KOPT-K1 (cell line): ENCODE data around the gene CGB5.
A peak's percentile ranks its signal among the peaks of the same experiment; 100 is the strongest.
"Not testable (repeated sequence)": the region's sequence is repeated elsewhere in the genome, so short reads cannot be mapped to it uniquely, and the experiment has no call there.

Experiments
- H3K27ac ChIP-seq: fragments of 200-600 bp; sonication (generic); 2 replicates; pipeline ENCODE4 v1.5.1; 2016; ENCODE audit warnings: antibody characterized with exemption, mild to moderate bottlenecking, low read depth, low read length; ENCODE audit not compliant: poor library complexity, severe bottlenecking
- H3K36me3 ChIP-seq: fragments of 200-600 bp; sonication (generic); 2 replicates; pipeline ENCODE4 v1.5.1; 2017; ENCODE audit warnings: antibody characterized with exemption, mild to moderate bottlenecking, low read length, moderate library complexity; ENCODE audit not compliant: insufficient read depth
- H3K9me3 ChIP-seq: fragments of 200-600 bp; sonication (generic); 2 replicates; pipeline ENCODE4 v1.5.1; 2017; ENCODE audit warnings: antibody characterized with exemption, low read length, mild to moderate bottlenecking; ENCODE audit not compliant: insufficient read depth, poor library complexity, severe bottlenecking

The CGB5 gene

DNA sequence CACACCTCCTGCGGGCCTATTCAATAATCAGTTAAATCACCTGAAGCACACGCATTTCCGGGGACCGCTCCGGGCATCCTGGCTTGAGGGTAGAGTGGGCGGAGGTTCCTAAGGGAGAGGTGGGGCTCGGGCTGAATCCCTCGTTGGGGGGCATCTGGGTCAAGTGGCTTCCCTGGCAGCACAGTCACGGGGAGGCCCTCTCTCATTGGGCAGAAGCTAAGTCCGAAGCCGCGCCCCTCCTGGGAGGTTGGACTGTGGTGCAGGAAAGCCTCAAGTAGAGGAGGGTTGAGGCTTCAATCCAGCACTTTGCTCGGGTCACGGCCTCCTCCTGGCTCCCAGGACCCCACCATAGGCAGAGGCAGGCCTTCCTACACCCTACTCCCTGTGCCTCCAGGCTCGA lies at the start of gene CGB5:
TSS of gene CGB5 (plus strand) at position 301 of the 400 bp plus-strand sequence. CDS start 362 bp downstream, outside the sequence.
- H3K9me3 ChIP-seq, H3K36me3 ChIP-seq, H3K27ac ChIP-seq: not testable (repeated sequence)

DNA sequence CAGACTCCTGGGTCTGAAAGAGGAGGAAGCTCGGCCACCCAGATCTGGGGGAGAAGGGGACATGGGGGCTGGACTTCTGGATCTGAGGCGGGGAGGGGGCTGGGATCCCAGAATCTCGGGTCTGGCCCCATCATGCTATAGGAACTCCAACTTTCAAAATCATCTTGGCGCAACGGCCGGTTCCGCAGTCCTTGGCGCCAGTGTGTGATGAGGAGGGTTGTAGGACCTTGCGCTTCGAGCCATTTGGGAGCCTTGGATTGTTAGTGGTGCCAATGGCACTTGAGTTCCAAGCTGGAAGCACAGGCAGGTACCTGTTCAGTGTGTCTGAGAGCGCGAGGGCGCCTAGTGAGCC lies 49.6 kb upstream of the CGB5 start:
- Histone ChIP-seq H3K36me3 (peaks cover 12% of the 10 kb centered on the region; the same call in 1 of the 2 replicates), H3K9me3 (no peaks in the 10 kb centered on the region), H3K27ac (peak overlapping the region; percentile 89)

DNA sequence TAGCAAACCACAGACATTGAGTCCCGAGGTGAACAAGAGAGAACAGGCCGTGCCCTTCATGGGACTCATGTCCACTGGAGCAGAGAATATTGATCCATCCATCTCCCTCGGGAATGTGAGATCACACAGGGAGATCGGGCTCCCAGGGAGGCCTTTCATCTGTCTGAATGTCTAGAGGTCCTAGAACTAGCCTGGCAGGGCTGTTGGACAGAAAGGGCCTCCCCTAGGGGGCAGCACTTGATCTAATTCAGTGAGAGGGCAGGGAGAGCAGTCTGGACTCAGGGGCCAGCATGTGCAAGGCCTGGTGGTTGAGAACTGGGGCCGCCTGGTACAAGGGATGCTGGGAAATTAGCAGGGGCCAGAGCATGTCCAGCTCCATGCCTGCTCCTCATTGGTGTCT lies 45.7 kb upstream of the CGB5 start:
- Histone ChIP-seq H3K36me3 (peaks cover 28% of the 10 kb centered on the region), H3K9me3 (no peaks in the 10 kb centered on the region), H3K27ac (no peak overlapping the region)

DNA sequence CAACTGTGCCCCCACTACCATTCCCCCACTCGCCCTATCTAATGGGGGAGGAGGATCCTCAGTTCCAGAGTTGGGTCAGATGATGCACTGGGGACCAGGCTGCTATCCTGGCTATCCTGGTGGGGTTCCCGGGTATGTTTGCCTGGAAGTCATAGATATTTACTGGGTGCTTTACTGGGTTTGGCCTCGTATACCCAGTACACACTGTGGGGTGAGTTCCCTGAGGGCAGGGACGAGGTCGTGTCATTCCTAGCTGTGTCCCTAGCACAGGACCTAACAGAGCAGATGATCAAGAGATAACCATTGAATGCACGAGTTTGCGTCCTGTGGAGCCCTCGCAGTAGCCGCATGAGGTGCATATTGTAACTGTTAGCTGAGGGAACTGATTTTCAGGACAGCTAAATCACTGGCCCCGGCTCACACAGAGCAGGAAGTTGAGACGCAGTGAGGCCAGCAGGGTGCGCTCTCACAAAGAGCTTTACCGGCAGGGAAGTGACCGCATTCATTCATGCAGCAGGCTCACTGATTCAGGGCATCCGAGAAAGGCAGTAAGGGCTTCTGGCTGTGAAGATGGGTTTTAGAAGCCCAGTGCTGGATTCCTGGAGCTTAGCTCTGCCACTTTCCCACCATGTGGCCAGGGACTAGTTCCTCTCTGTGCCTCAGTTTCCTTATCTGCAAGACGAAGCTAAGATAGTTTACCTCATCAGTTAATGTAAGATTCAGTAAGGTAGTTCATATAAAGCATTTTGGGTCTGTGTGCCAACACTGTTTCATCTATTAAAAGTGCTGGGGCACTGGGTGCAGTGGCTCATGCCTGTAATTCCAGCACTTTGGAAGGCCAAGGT lies 43.9 kb upstream of the CGB5 start:
- Histone ChIP-seq H3K27ac (no peak overlapping the region), H3K36me3 (peaks cover 46% of the 10 kb centered on the region), H3K9me3 (no peaks in the 10 kb centered on the region)

DNA sequence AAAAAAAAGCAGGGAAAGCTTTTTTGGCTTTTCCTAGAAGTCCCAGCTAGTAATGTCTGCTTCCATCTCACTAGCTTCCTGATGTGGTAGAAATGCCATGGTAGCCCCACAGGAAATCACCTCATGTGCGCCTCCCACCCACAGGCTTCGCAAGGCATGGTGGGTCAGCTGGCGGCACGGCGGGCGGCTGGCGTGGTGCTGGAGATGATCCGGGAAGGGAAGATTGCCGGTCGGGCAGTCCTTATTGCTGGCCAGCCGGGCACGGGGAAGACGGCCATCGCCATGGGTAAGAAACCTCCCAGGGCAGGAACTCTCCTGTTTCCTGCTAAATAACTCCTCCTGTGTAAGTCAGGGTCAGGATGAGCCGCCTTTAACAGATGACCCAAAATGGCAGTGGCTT lies 39.5 kb upstream of the CGB5 start:
- peaks cover 73% of the 10 kb centered on the region for H3K36me3 ChIP-seq
- H3K27ac ChIP-seq, result no peak overlapping the region
- no peaks in the 10 kb centered on the region for H3K9me3 ChIP-seq

DNA sequence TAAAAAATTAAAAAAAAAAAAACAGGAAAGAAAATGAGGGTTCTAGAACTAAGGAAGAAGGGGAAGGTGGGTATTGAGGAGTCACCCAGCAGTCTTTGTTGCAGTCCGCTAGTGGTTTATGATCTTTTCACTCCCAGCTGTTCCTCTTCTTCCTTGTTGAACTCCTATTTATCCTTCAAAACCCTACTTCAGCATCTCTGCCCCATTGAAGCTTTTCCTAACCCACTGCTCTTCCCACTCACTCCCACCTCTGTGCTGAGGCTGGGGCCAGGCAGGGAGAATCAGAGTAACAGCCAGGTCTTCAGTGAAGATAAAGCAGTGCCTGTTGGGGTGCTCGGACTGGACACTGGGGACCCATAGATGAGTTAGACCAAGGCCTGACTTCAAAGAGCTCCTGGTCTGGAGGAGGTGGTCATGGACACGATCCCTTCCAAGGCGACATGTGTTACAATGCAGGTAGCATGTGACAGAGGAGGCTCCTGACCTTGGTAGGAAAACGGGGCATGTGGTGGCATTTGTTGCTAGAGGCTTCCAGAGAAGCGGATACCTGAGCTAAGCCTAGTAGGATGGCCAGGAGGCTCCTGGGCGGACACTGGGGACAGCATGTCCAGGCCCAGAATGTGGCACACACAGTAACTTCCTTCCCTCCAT lies 38.6 kb upstream of the CGB5 start:
- H3K9me3 ChIP-seq, result no peaks in the 10 kb centered on the region
- H3K36me3 ChIP-seq, result peaks cover 73% of the 10 kb centered on the region
- H3K27ac ChIP-seq, result no peak overlapping the region

DNA sequence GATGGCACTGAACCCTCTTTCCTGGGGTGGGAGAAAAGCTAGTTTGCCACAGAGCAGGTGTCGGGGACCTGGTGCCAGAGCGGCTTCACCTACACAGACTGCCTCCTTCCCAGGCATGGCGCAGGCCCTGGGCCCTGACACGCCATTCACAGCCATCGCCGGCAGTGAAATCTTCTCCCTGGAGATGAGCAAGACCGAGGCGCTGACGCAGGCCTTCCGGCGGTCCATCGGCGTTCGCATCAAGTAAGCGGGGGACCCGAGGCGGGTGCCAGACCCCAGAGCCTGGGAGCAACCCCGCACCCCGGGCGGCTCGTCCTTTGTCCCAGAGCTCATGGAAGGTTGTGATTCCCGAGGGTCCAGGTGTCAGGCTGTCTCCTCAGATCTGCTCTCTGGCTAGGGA lies 36.7 kb upstream of the CGB5 start:
- no peak overlapping the region for H3K27ac ChIP-seq
- peaks cover 87% of the 10 kb centered on the region for H3K36me3 ChIP-seq
- H3K9me3 ChIP-seq, result no peaks in the 10 kb centered on the region

DNA sequence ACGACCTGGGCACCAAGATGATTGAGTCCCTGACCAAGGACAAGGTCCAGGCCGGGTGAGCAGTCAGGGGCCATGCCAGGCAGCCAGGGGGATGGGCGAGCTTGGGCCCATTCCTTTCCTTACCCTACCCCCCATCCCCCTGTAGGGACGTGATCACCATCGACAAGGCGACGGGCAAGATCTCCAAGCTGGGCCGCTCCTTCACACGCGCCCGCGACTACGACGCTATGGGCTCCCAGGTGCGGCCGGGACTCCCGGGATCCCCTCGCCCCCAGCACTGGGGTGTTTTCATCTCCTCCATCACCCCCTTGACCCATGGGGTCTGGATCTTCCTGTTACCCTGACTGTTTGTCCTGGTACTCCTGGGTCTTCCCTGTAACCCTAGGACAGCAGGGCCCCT lies 33.8 kb upstream of the CGB5 start:
- Histone ChIP-seq H3K36me3 (peaks cover 87% of the 10 kb centered on the region), H3K27ac (no peak overlapping the region), H3K9me3 (no peaks in the 10 kb centered on the region)

DNA sequence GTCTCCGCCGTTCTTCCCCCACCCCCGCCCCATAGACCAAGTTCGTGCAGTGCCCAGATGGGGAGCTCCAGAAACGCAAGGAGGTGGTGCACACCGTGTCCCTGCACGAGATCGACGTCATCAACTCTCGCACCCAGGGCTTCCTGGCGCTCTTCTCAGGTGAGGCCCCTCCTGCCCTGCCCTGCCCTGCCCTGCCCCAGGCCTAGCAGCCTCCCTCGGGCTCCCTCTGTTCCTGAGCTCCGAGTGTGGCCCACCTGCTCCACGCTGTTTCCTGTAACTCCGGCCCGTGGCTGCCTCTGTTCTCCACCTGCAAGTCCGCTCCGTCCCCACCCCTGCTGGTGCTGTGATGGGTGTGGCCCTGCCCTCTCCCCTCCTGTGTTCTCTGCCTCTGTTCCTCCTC lies 33.2 kb upstream of the CGB5 start:
- Histone ChIP-seq H3K27ac (no peak overlapping the region), H3K9me3 (no peaks in the 10 kb centered on the region), H3K36me3 (peaks cover 87% of the 10 kb centered on the region)

DNA sequence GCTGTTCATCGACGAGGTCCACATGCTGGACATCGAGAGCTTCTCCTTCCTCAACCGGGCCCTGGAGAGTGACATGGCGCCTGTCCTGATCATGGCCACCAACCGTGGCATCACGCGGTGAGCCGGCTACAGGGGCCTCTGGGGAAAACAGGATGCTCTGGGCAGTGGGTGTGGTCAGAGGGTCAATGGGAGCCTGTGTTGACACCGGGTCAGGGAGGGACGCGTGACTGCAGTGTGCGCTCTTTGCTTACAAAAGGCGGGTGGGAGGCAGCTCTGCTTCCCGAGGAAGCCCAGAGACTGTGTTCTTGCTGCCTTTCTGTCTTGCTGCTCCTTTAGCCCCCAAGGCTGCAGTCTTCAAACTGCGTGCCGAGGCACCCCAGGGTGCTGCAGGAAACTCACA lies 32.5 kb upstream of the CGB5 start:
- Histone ChIP-seq H3K27ac (no peak overlapping the region), H3K9me3 (no peaks in the 10 kb centered on the region), H3K36me3 (peaks cover 87% of the 10 kb centered on the region)

DNA sequence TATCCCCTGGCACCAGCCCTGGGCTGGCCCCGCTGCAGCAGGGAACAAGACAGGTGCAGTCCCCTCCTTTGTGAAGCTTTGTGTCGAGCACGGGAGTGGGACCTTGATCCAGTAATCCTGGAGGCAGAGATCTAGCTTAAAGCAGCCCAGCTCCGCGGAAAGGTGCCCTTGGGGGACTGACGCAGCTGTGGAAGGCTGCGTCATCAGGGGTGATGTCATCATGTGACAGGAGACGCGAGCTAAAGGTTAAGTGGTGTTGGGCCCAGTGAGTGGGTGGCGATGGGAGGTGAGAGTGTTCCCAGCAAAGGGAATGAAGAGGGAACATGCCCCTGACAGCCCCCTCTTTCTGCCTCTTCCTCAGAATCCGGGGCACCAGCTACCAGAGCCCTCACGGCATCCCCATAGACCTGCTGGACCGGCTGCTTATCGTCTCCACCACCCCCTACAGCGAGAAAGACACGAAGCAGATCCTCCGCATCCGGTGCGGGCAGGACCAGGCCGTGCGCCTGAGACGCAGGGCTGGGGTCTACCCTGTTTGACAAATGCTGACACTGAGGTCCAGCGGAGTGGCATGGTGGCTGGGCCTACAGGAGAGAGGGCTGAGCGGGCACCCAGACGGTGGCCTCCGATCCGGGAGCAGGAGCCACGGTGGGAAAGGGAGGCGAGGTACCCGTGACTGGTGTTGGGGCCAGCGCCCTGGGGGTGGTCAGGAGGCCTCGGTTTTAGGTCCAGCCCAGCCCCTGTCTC lies 29.4 kb upstream of the CGB5 start:
- no peak overlapping the region for H3K27ac ChIP-seq
- H3K9me3 ChIP-seq, result no peaks in the 10 kb centered on the region
- peaks cover 80% of the 10 kb centered on the region for H3K36me3 ChIP-seq

DNA sequence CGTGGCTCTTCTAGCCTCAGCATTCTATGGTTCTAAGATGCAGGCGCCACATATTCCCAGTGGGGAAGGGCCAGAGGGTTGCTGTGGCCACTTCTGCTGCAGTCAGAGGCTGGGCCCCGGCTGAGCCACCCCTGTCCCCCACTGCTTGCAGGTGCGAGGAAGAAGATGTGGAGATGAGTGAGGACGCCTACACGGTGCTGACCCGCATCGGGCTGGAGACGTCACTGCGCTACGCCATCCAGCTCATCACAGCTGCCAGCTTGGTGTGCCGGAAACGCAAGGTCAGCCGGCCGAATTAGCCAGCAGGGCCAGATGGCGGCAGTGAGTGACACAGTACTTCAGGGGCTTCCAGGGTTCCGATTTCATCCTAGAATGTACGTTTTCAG lies 28.8 kb upstream of the CGB5 start:
- Histone ChIP-seq H3K36me3 (peaks cover 74% of the 10 kb centered on the region), H3K9me3 (no peaks in the 10 kb centered on the region), H3K27ac (no peak overlapping the region)

DNA sequence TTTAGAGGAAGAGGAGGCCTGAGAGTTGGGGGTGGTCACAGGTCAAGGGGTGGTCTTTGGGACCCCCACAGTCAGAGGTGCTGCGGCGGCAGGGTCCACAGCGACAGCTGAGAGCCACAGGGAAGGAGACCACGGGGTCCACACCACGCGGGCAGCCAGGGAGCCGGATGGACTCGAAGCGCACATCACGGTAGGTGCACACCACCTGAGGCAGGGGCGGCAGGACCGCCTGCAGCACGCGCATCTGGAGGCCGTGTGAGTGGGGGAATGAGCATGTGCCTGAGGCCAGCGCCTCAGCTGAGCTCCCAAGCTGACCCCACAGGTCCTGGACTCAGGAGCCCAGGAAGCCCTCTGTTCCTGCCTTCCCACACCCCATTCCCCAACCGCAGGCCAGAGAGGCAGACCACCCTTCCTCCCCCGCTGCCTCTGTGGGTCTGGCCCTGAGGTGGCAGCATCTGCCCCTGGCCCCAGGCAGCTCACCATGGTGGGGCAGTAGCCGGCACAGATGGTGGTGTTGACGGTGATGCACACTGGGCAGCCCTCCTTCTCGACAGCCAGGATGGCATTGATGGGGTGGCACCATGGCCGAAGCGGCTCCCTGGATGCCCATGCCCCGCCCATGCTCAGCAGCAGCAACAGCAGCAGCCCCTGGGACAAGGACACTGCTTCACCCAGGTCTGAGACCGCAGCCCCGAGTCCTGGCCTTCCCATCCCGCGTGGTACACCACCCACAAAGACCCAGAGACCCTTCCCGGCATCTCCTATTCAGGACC lies 27.4 kb upstream of the CGB5 start:
- Histone ChIP-seq H3K27ac (no peak overlapping the region), H3K36me3 (peaks cover 60% of the 10 kb centered on the region), H3K9me3 (no peaks in the 10 kb centered on the region)

DNA sequence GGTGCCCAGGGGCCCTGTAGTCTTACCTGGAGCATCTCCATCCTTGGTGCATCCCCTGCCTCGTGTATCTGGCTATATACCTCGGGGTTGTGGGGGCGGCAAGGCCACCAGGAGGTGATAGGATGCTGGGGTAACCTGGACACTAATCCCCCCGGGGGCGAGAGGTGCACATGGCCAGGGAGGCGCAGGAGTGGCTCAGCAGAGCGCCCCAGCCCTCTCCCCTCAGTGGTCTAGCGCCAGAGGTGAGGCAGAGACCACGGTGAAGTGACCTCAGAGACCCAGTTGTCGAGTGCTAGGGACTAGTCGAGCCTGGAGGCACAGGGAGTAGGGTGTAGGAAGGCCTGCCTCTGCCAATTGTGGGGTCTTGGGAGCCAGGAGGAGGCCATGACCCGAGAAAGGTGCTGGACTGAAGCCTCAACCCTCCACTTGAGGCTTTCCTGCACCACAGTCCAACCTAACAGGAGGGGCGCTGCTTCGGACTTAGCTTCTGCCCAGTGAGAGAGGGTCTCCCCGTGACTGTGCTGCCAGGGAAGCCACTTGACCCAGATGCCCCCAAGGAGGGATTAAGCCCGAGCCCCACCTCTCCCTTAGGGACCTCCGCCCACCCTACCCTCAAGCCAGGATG lies 26.5 kb upstream of the CGB5 start, which contains the start of gene LHB:
TSS of gene LHB (minus strand) at position 51 of the 625 bp plus-strand sequence. CDS start at position 41, 10 bp downstream.
- H3K36me3 ChIP-seq, result peaks cover 51% of the 10 kb centered on the region
- H3K9me3 ChIP-seq, result no peaks in the 10 kb centered on the region
- no peak within 1 kb of the TSS for H3K27ac ChIP-seq
